Endodermal cell (in vitro differentiated cells): ENCODE measurements around the gene COL8A1. TPM values are rescaled to one million over a fixed set of nuclear protein-coding genes. Genes with fewer than 3 reads are reported as not detected.

ENCODE experiments used
- DNase-seq: peaks from one replicate; pipeline ENCODE4 v3.0.0-alpha.2; 2017
- H3K27ac ChIP-seq: 2 replicates; pipeline ENCODE4 v1.5.1; 2013; ENCODE audit warnings: mild to moderate bottlenecking, low read depth, low read length, moderate library complexity
- H3K27me3 ChIP-seq: 2 replicates; pipeline ENCODE4 v1.6.1; 2013; ENCODE audit warnings: mild to moderate bottlenecking, low read length, moderate library complexity; ENCODE audit not compliant: insufficient read depth, control insufficient read depth, poor library complexity, severe bottlenecking
- H3K36me3 ChIP-seq: 2 replicates; pipeline ENCODE4 v1.7.0; 2013; ENCODE audit warnings: mild to moderate bottlenecking, low read length, moderate library complexity; ENCODE audit not compliant: control insufficient read depth, insufficient read depth
- H3K4me1 ChIP-seq: one replicate; pipeline ENCODE4 v1.7.0; 2013; ENCODE audit warnings: low read length; ENCODE audit not compliant: control insufficient read depth, insufficient read depth
- H3K4me3 ChIP-seq: 2 replicates; pipeline ENCODE4 v1.5.1; 2013; ENCODE audit warnings: mild to moderate bottlenecking, low read length, moderate library complexity
- H3K9ac ChIP-seq: 2 replicates; pipeline ENCODE4 v1.6.1; 2013; ENCODE audit warnings: mild to moderate bottlenecking, low read length, moderate library complexity; ENCODE audit not compliant: poor library complexity, severe bottlenecking; ENCODE audit errors: extremely low read depth
- H3K9me3 ChIP-seq: 2 replicates; pipeline ENCODE4 v1.6.1; 2013; ENCODE audit warnings: mild to moderate bottlenecking, low read length, moderate library complexity; ENCODE audit not compliant: control insufficient read depth
- H3K27ac Mint-ChIP-seq: 2 replicates; pipeline ENCODE4 v1.8.0; 2020; ENCODE audit warnings: mixed read lengths
- H3K27me3 Mint-ChIP-seq: 2 replicates; pipeline ENCODE4 v1.8.0; 2021; ENCODE audit warnings: mild to moderate bottlenecking, mixed read lengths; ENCODE audit not compliant: insufficient read depth
- H3K36me3 Mint-ChIP-seq: 2 replicates; pipeline ENCODE4 v1.8.0; 2020; ENCODE audit warnings: low read depth, mixed read lengths
- H3K4me1 Mint-ChIP-seq: 2 replicates; pipeline ENCODE4 v1.8.0; 2020; ENCODE audit warnings: mixed read lengths
- H3K4me3 Mint-ChIP-seq: 2 replicates; pipeline ENCODE4 v1.8.0; 2020; ENCODE audit warnings: mild to moderate bottlenecking, moderate library complexity, mixed read lengths
- H3K9me3 Mint-ChIP-seq: 2 replicates; pipeline ENCODE4 v1.8.0; 2020; ENCODE audit warnings: mild to moderate bottlenecking, mixed read lengths
- CTCF ChIP-seq: fragments of 200-600 bp; sonication (generic); conservative IDR thresholded peaks from 2 replicates; pipeline ENCODE4 v1.5.0; 2021; ENCODE audit warnings: antibody characterized with exemption, mild to moderate bottlenecking
- WGBS, 2 experiments: methylation state at CpG; one replicate each; pipeline versions ENCODE4 v1.1.5 to v1.1.7; 2013; ENCODE audit warnings: missing lambda C conversion rate in 2 of 2, mixed read lengths in 1 of 2; ENCODE audit not compliant: insufficient coverage in 1 of 2, insufficient read length in 1 of 2; 5-methylcytosine and 5-hydroxymethylcytosine counted together
- total RNA-seq, 2 donors: library from RNA; stranded (reverse); fragmentation: NEBNext Ultra II Directional in 1 of 2; extraction: Animal tissue kit (Norgen Biotek cat#: 25700) in 1 of 2; gene quantifications; 2 replicates in 1 of 2; 3 replicates in 1 of 2; pipeline ENCODE4 v1.2.1, GENCODE V29; 2021

The COL8A1 gene
- total RNA-seq, 2 donors from 2014 or later: 3.5 to 3.9 TPM

- no peak overlapping the region for H3K4me3 Mint-ChIP-seq
- Histone ChIP-seq H3K9ac (no peak overlapping the region), H3K27me3 (no peaks in the 10 kb centered on the region), H3K4me1 (peaks cover 9% of the 10 kb centered on the region), H3K36me3 (no peaks in the 10 kb centered on the region), H3K9me3 (no peaks in the 10 kb centered on the region), H3K4me3 (no peak overlapping the region), H3K27ac (no peak overlapping the region)
- H3K27ac Mint-ChIP-seq: no peak overlapping the region
- H3K36me3 Mint-ChIP-seq: no peaks in the 10 kb centered on the region
- TF ChIP-seq CTCF: no peak
- H3K4me1 Mint-ChIP-seq: peaks cover 14% of the 10 kb centered on the region
- 91 to 100% methylated on average over 1 of the region's 1 CpG for WGBS, 2 experiments
- H3K27me3 Mint-ChIP-seq: no peaks in the 10 kb centered on the region
- no peak for DNase-seq
- no peaks in the 10 kb centered on the region for H3K9me3 Mint-ChIP-seq
Measured at GRCh38 chr3:99760031-99760430, 121.6 kb downstream of the COL8A1 start.

- peaks cover 9% of the 10 kb centered on the region for H3K4me1 ChIP-seq
- TF ChIP-seq CTCF: no peak
- DNase-seq: no peak
- H3K27me3 Mint-ChIP-seq: no peaks in the 10 kb centered on the region
- H3K27ac Mint-ChIP-seq: no peak overlapping the region
- whole genome bisulfite sequencing, 2 experiments: 88 to 100% methylated on average over 1 to 2 of the region's 2 CpGs
- H3K9ac ChIP-seq: no peak overlapping the region
- no peak overlapping the region for H3K27ac ChIP-seq
- no peaks in the 10 kb centered on the region for H3K9me3 Mint-ChIP-seq
- no peak overlapping the region for H3K4me3 ChIP-seq
- H3K9me3 ChIP-seq: no peaks in the 10 kb centered on the region
- no peaks in the 10 kb centered on the region for H3K36me3 Mint-ChIP-seq
- no peaks in the 10 kb centered on the region for H3K36me3 ChIP-seq
- H3K4me3 Mint-ChIP-seq: no peak overlapping the region
- peaks cover 14% of the 10 kb centered on the region for H3K4me1 Mint-ChIP-seq
- no peaks in the 10 kb centered on the region for H3K27me3 ChIP-seq
Measured at GRCh38 chr3:99760629-99761028, 122.2 kb downstream of the COL8A1 start.

GRCh38 chr3:99761415-99762165 is 123.2 kb downstream of the COL8A1 start:
- WGBS, 2 experiments: 86 to 90% methylated on average over 4 to 8 of the region's 8 CpGs
- Histone ChIP-seq H3K4me3 (no peak overlapping the region), H3K36me3 (no peaks in the 10 kb centered on the region), H3K27ac (no peak overlapping the region), H3K9me3 (no peaks in the 10 kb centered on the region), H3K9ac (no peak overlapping the region), H3K27me3 (no peaks in the 10 kb centered on the region), H3K4me1 (peaks cover 9% of the 10 kb centered on the region)
- Mint-ChIP-seq H3K27me3 (no peaks in the 10 kb centered on the region), H3K36me3 (no peaks in the 10 kb centered on the region), H3K4me1 (peaks cover 14% of the 10 kb centered on the region), H3K27ac (no peak overlapping the region), H3K4me3 (no peak overlapping the region), H3K9me3 (no peaks in the 10 kb centered on the region)
- no peak for TF ChIP-seq CTCF
- no peak for DNase-seq
